CD8-positive, alpha-beta memory T cell (primary cell): ENCODE measurements around the gene RIC8B. TPM values are rescaled to one million over a fixed set of nuclear protein-coding genes. Genes with fewer than 3 reads are reported as not detected.
A peak's percentile ranks its signal among the peaks of the same experiment; 100 is the strongest.

Experiments used
- CTCF ChIA-PET: fragments of 350-600 bp; sonication (Branson Sonifier 250); formaldehyde crosslinking; loops from one replicate; lab custom pipeline; 2021; ENCODE audit warnings: antibody characterized with exemption; lab: Charles Lee
- POLR2A ChIA-PET: fragments of 350-600 bp; sonication (Branson Sonifier 250); formaldehyde crosslinking; loops from one replicate; lab custom pipeline; 2021; ENCODE audit warnings: antibody characterized with exemption; lab: Charles Lee
- DNase-seq, 5 donors: peaks; one replicate each; pipeline versions ENCODE4 v3.0.0 to v3.0.0-alpha.2; 2020 to 2022; ENCODE audit warnings: mixed read lengths in 1 of 5
- H3K27ac ChIP-seq: one replicate; pipeline ENCODE4 v1.7.0; 2013; ENCODE audit warnings: low read depth, mild to moderate bottlenecking, low read length, moderate library complexity
- H3K27me3 ChIP-seq: 2 replicates; pipeline ENCODE4 v1.7.0; 2013; ENCODE audit warnings: low read length, mild to moderate bottlenecking; ENCODE audit not compliant: insufficient read depth, poor library complexity, severe bottlenecking
- H3K36me3 ChIP-seq: 2 replicates; pipeline ENCODE4 v1.7.0; 2013; ENCODE audit warnings: mild to moderate bottlenecking, low read length, moderate library complexity; ENCODE audit not compliant: insufficient read depth
- H3K4me1 ChIP-seq: 2 replicates; pipeline ENCODE4 v1.7.0; 2013; ENCODE audit warnings: mild to moderate bottlenecking, low read length, moderate library complexity; ENCODE audit not compliant: insufficient read depth
- H3K4me3 ChIP-seq: 2 replicates; pipeline ENCODE4 v1.7.0; 2013; ENCODE audit warnings: mild to moderate bottlenecking, low read length
- H3K9me3 ChIP-seq: 2 replicates; pipeline ENCODE4 v1.7.0; 2013; ENCODE audit warnings: mild to moderate bottlenecking, low read length
- H3K27ac Mint-ChIP-seq, 8 donors: one replicate each; pipeline ENCODE4 v1.8.0; 2020 to 2021; ENCODE audit warnings: mixed read lengths in 8 of 8, mild to moderate bottlenecking in 6 of 8, inconsistent platforms in 3 of 8, moderate library complexity in 3 of 8
- H3K27me3 Mint-ChIP-seq, 2 donors: one replicate each; pipeline ENCODE4 v1.8.0; 2020 to 2021; ENCODE audit warnings: mixed read lengths in 2 of 2, mild to moderate bottlenecking in 1 of 2, moderate library complexity in 1 of 2
- H3K36me3 Mint-ChIP-seq, 3 donors: one replicate each; pipeline ENCODE4 v1.8.0; 2020 to 2021; ENCODE audit warnings: mixed read lengths in 3 of 3, inconsistent platforms in 1 of 3, mild to moderate bottlenecking in 1 of 3
- H3K4me1 Mint-ChIP-seq, 3 donors: one replicate each; pipeline ENCODE4 v1.8.0; 2020 to 2021; ENCODE audit warnings: mixed read lengths in 3 of 3, inconsistent platforms in 1 of 3, mild to moderate bottlenecking in 1 of 3
- H3K4me3 Mint-ChIP-seq, 7 donors: one replicate each; pipeline ENCODE4 v1.8.0; 2020 to 2021; ENCODE audit warnings: mixed read lengths in 7 of 7, mild to moderate bottlenecking in 6 of 7, moderate library complexity in 4 of 7, inconsistent platforms in 2 of 7
- H3K9me3 Mint-ChIP-seq, 5 donors: one replicate each; pipeline ENCODE4 v1.8.0; 2020 to 2022; ENCODE audit warnings: mixed read lengths in 5 of 5, mild to moderate bottlenecking in 3 of 5, moderate library complexity in 2 of 5, inconsistent platforms in 1 of 5
- polyA plus RNA-seq: library from polyadenylated mRNA; unstranded; fragments of 300-500 nt; fragmentation: Illumina TruSeq; gene quantifications from one replicate; pipeline ENCODE4 v1.2.3, GENCODE V29; 2021
- total RNA-seq, 2 experiments: library from RNA; stranded (reverse); gene quantifications; one replicate each; pipeline ENCODE4 v1.2.3, GENCODE V29; 2021

Gene RIC8B
- total and polyA plus RNA-seq, 3 experiments from 2014 or later, result 9.9 to 11.2 (median 10.2) TPM

GRCh38 chr12:106739318-106739717 lies 35.2 kb upstream of the RIC8B start:
- POLR2A ChIA-PET, result no interaction called here
- H3K9me3 ChIP-seq, result no peaks in the 10 kb centered on the region
- Mint-ChIP-seq H3K9me3 (no peaks in the 10 kb centered on the region), H3K4me3 (no peak overlapping the region), H3K27ac (no peak overlapping the region), H3K27me3 (peaks cover 0 to 4% of the 10 kb centered on the region in 2 donors), H3K4me1 (peaks cover 5 to 6% (median 6%) of the 10 kb centered on the region in 3 donors), H3K36me3 (peaks cover 0 to 3% (median 3%) of the 10 kb centered on the region in 3 donors)
- no peaks in the 10 kb centered on the region for H3K36me3 ChIP-seq
- H3K4me3 ChIP-seq, result no peak overlapping the region
- no peaks in the 10 kb centered on the region for H3K27me3 ChIP-seq
- H3K27ac ChIP-seq, result no peak overlapping the region
- H3K4me1 ChIP-seq, result no peaks in the 10 kb centered on the region
- CTCF ChIA-PET, result interaction anchor here (1.8 kb wide), 1 partner anchor 10 kb away, joined by 4 read pairs; no protein-coding TSS in a partner anchor
- DNase-seq, result no peak

- DNase-seq, result no peak
- H3K9me3 Mint-ChIP-seq, result no peaks in the 10 kb centered on the region
- ChIA-PET POLR2A (no interaction called here), CTCF (no interaction called here)
- Histone ChIP-seq H3K4me3 (no peak overlapping the region), H3K27me3 (no peaks in the 10 kb centered on the region), H3K4me1 (no peaks in the 10 kb centered on the region), H3K9me3 (no peaks in the 10 kb centered on the region), H3K27ac (no peak overlapping the region), H3K36me3 (no peaks in the 10 kb centered on the region)
- peaks cover 0 to 4% of the 10 kb centered on the region in 2 donors for H3K27me3 Mint-ChIP-seq
- H3K4me3 Mint-ChIP-seq, result no peak overlapping the region
- no peak overlapping the region for H3K27ac Mint-ChIP-seq
- peaks cover 6 to 10% (median 8%) of the 10 kb centered on the region in 3 donors for H3K4me1 Mint-ChIP-seq
- H3K36me3 Mint-ChIP-seq, result peaks cover 0 to 3% (median 3%) of the 10 kb centered on the region in 3 donors
Measured at GRCh38 chr12:106739815-106740530, 34.5 kb upstream of the RIC8B start.

GRCh38 chr12:106740818-106741217 lies 33.7 kb upstream of the RIC8B start:
- H3K27ac Mint-ChIP-seq, result no peak overlapping the region
- ChIA-PET POLR2A (no interaction called here), CTCF (no interaction called here)
- peaks cover 0 to 4% of the 10 kb centered on the region in 2 donors for H3K27me3 Mint-ChIP-seq
- H3K4me3 Mint-ChIP-seq, result no peak overlapping the region
- no peaks in the 10 kb centered on the region for H3K36me3 ChIP-seq
- H3K36me3 Mint-ChIP-seq, result peaks cover 0 to 3% (median 3%) of the 10 kb centered on the region in 3 donors
- H3K27ac ChIP-seq, result no peak overlapping the region
- H3K4me1 ChIP-seq, result no peaks in the 10 kb centered on the region
- H3K4me1 Mint-ChIP-seq, result peaks cover 6 to 10% (median 8%) of the 10 kb centered on the region in 3 donors
- no peak overlapping the region for H3K4me3 ChIP-seq
- no peaks in the 10 kb centered on the region for H3K27me3 ChIP-seq
- H3K9me3 Mint-ChIP-seq, result no peaks in the 10 kb centered on the region
- H3K9me3 ChIP-seq, result no peaks in the 10 kb centered on the region
- DNase-seq, result no peak

- no peak overlapping the region for H3K4me3 Mint-ChIP-seq
- CTCF ChIA-PET, result no interaction called here
Measured at GRCh38 chr12:106741247-106741646, 33.2 kb upstream of the RIC8B start.

GRCh38 chr12:106743270-106743988 lies 31.1 kb upstream of the RIC8B start:
- DNase-seq, result no peak
- peaks cover 22% of the 10 kb centered on the region for H3K4me1 ChIP-seq
- no peaks in the 10 kb centered on the region for H3K36me3 ChIP-seq
- H3K36me3 Mint-ChIP-seq, result peaks cover 0 to 3% (median 2%) of the 10 kb centered on the region in 3 donors
- peaks cover 19 to 28% (median 24%) of the 10 kb centered on the region in 3 donors for H3K4me1 Mint-ChIP-seq
- H3K4me3 ChIP-seq, result no peak overlapping the region
- no peaks in the 10 kb centered on the region for H3K9me3 ChIP-seq
- H3K27ac Mint-ChIP-seq, result no peak overlapping the region
- no peaks in the 10 kb centered on the region for H3K27me3 ChIP-seq
- no peak overlapping the region for H3K27ac ChIP-seq
- H3K27me3 Mint-ChIP-seq, result peaks cover 0 to 4% of the 10 kb centered on the region in 2 donors
- H3K4me3 Mint-ChIP-seq, result no peak overlapping the region
- ChIA-PET POLR2A (no interaction called here), CTCF (no interaction called here)
- H3K9me3 Mint-ChIP-seq, result no peaks in the 10 kb centered on the region

More at GRCh38 chr12:106741247-106741646, 33.2 kb upstream of the RIC8B start:
- H3K36me3 Mint-ChIP-seq, result peaks cover 0 to 3% (median 3%) of the 10 kb centered on the region in 3 donors
- H3K9me3 ChIP-seq, result no peaks in the 10 kb centered on the region
- no peak overlapping the region for H3K27ac Mint-ChIP-seq
- POLR2A ChIA-PET, result no interaction called here
- no peak overlapping the region for H3K4me3 ChIP-seq
- no peaks in the 10 kb centered on the region for H3K9me3 Mint-ChIP-seq
- no peak overlapping the region for H3K27ac ChIP-seq
- no peaks in the 10 kb centered on the region for H3K36me3 ChIP-seq
- peaks cover 0 to 4% of the 10 kb centered on the region in 2 donors for H3K27me3 Mint-ChIP-seq
- no peak for DNase-seq
- peaks cover under 1% of the 10 kb centered on the region for H3K4me1 ChIP-seq
- peaks cover 6 to 10% (median 8%) of the 10 kb centered on the region in 3 donors for H3K4me1 Mint-ChIP-seq
- no peaks in the 10 kb centered on the region for H3K27me3 ChIP-seq

- Mint-ChIP-seq H3K27ac (peak overlapping the region in 1 of 8 donors; percentile 7), H3K4me1 (peaks cover 26 to 39% (median 26%) of the 10 kb centered on the region in 3 donors), H3K36me3 (peaks cover 0 to 3% (median 2%) of the 10 kb centered on the region in 3 donors), H3K27me3 (peaks cover 0 to 4% of the 10 kb centered on the region in 2 donors), H3K9me3 (no peaks in the 10 kb centered on the region), H3K4me3 (no peak overlapping the region)
- H3K27ac ChIP-seq, result no peak overlapping the region
- no peaks in the 10 kb centered on the region for H3K36me3 ChIP-seq
- no peak overlapping the region for H3K4me3 ChIP-seq
- H3K4me1 ChIP-seq, result peaks cover 29% of the 10 kb centered on the region
- CTCF ChIA-PET, result no interaction called here
- no peaks in the 10 kb centered on the region for H3K27me3 ChIP-seq
- H3K9me3 ChIP-seq, result no peaks in the 10 kb centered on the region
- POLR2A ChIA-PET, result no interaction called here
- no peak for DNase-seq
Measured at GRCh38 chr12:106744600-106744999, 29.9 kb upstream of the RIC8B start.

GRCh38 chr12:106745181-106745745 lies 29.2 kb upstream of the RIC8B start:
- Histone ChIP-seq H3K36me3 (no peaks in the 10 kb centered on the region), H3K27me3 (no peaks in the 10 kb centered on the region), H3K4me3 (no peak overlapping the region), H3K9me3 (no peaks in the 10 kb centered on the region), H3K27ac (no peak overlapping the region), H3K4me1 (peaks cover 29% of the 10 kb centered on the region)
- ChIA-PET POLR2A (no interaction called here), CTCF (no interaction called here)
- Mint-ChIP-seq H3K4me1 (peaks cover 30 to 45% (median 30%) of the 10 kb centered on the region in 3 donors), H3K36me3 (peaks cover 0 to 3% (median 0%) of the 10 kb centered on the region in 3 donors), H3K9me3 (no peaks in the 10 kb centered on the region), H3K27ac (no peak overlapping the region), H3K27me3 (peaks cover 0 to 4% of the 10 kb centered on the region in 2 donors), H3K4me3 (no peak overlapping the region)
- DNase-seq, result no peak
